K562 treated with DMSO at 1 percent for 48 hours (cell line): Measurements from ENCODE around the gene CDH23. TPM values are rescaled to one million over a fixed set of nuclear protein-coding genes. Genes with fewer than 3 reads are reported as not detected.

Source experiments
- total RNA-seq: library from RNA; unstranded; fragments of 300-600 nt; gene quantifications from 2 replicates; pipeline ENCODE4 v1.2.3, GENCODE V29; 2022; ENCODE audit warnings: low replicate concordance; ENCODE audit errors: extremely low read depth

CDH23 gene
- total RNA-seq, result not detected in 2 replicates

GRCh38 chr10:71396711-71397295 lies at the start of gene CDH23:
Gene CDH23, plus strand, starts transcription at chr10:71396920. Its CDS starts 42,912 bp downstream, at chr10:71439832.

GRCh38 chr10:71719464-71720201 lies 322.9 kb downstream of the CDH23 start, which contains the start of gene C10orf105:
Gene C10orf105, minus strand, starts transcription at chr10:71719778. Its CDS starts 3,441 bp downstream, at chr10:71716337.

GRCh38 chr10:71773221-71773971 lies 376.7 kb downstream of the CDH23 start, which contains the start of gene VSIR:
Gene VSIR, minus strand, starts transcription at chr10:71773520. Its CDS starts 81 bp downstream, at chr10:71773439.

GRCh38 chr10:71850743-71851464 lies 454.2 kb downstream of the CDH23 start, which contains the start of gene PSAP:
Gene PSAP, minus strand, starts transcription at chr10:71851251. Its CDS starts 30 bp downstream, at chr10:71851221.

Other genes starting within 250 kb of the CDH23 start
- gene UNC5B, start 184.3 kb upstream of the CDH23 start, total RNA-seq, result 218 TPM in 1 of 2 replicates, not detected in the other
- not detected in 2 replicates for gene SLC29A3, start 77.7 kb upstream of the CDH23 start, total RNA-seq